ENCODE measurements around the gene PROSER2. TPM values are rescaled to one million over a fixed set of nuclear protein-coding genes. Genes with fewer than 3 reads are reported as not detected.

Gene PROSER2
- total RNA-seq, 6 experiments from 2014 or later, result 0.74 to 2.9 (median 1.5) TPM

DNA sequence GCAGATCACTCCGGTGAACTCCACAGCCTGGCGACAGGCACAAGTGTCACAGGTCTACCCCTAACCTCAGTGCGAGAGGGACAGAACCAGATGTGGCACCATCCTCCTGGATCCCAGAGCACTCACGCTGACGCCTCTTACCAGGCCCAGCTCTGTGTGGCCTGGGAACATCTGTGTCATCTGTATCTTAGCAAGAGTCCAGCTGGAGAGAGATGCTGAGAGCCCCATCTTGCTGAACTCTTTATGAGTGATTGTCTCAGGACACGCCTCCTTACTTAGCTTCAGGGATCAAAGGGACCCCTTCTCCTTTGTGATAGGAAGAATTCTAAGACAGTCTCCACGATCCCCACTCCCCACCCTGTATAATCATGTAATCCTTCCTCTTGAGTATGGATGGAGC, 10.0 kb upstream of the PROSER2 start:
- Mint-ChIP-seq H3K4me1 (ENCODE audit: low read depth) (peaks cover 18% of the 10 kb centered on the region), H3K4me3 (no peak overlapping the region), H3K9me3 (no peaks in the 10 kb centered on the region), H3K27ac (no peak overlapping the region), H3K36me3 (ENCODE audit: low read depth) (no peaks in the 10 kb centered on the region), H3K27me3 (ENCODE audit: insufficient read depth) (peaks cover 4% of the 10 kb centered on the region; the same call in 1 of the 2 replicates)
- DNase-seq, result no peak
- TF ChIP-seq, protein P1, sequence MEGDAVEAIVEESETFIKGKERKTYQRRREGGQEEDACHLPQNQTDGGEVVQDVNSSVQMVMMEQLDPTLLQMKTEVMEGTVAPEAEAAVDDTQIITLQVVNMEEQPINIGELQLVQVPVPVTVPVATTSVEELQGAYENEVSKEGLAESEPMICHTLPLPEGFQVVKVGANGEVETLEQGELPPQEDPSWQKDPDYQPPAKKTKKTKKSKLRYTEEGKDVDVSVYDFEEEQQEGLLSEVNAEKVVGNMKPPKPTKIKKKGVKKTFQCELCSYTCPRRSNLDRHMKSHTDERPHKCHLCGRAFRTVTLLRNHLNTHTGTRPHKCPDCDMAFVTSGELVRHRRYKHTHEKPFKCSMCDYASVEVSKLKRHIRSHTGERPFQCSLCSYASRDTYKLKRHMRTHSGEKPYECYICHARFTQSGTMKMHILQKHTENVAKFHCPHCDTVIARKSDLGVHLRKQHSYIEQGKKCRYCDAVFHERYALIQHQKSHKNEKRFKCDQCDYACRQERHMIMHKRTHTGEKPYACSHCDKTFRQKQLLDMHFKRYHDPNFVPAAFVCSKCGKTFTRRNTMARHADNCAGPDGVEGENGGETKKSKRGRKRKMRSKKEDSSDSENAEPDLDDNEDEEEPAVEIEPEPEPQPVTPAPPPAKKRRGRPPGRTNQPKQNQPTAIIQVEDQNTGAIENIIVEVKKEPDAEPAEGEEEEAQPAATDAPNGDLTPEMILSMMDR (IDR thresholded peaks at IDR 0.05), result no peak

GRCh38 chr10:11813855-11814567, 9.1 kb upstream of the PROSER2 start:
- TF ChIP-seq, protein P1 (IDR thresholded peaks at IDR 0.05), result no peak
- Mint-ChIP-seq H3K27me3 (ENCODE audit: insufficient read depth) (peaks cover 4% of the 10 kb centered on the region; the same call in 1 of the 2 replicates), H3K4me1 (ENCODE audit: low read depth) (peaks cover 18% of the 10 kb centered on the region), H3K9me3 (no peaks in the 10 kb centered on the region), H3K4me3 (no peak overlapping the region), H3K36me3 (ENCODE audit: low read depth) (no peaks in the 10 kb centered on the region), H3K27ac (no peak overlapping the region)
- no peak for DNase-seq

GRCh38 chr10:11819027-11819426, 4.1 kb upstream of the PROSER2 start:
- Mint-ChIP-seq H3K9me3 (no peaks in the 10 kb centered on the region), H3K27ac (no peak overlapping the region), H3K36me3 (ENCODE audit: low read depth) (no peaks in the 10 kb centered on the region), H3K4me1 (ENCODE audit: low read depth) (peaks cover 24% of the 10 kb centered on the region), H3K4me3 (no peak overlapping the region), H3K27me3 (ENCODE audit: insufficient read depth) (no peaks in the 10 kb centered on the region; the same call in 1 of the 2 replicates)
- no peak for DNase-seq
- TF ChIP-seq, protein P1 (IDR thresholded peaks at IDR 0.05), result no peak

- TF ChIP-seq, protein P1 (IDR thresholded peaks at IDR 0.05), result no peak
- Mint-ChIP-seq H3K36me3 (ENCODE audit: low read depth) (0 out of 2 replicates have a peak, but pooled peaks cover 5% of the 10 kb centered on the region), H3K4me3 (no peak overlapping the region), H3K27me3 (ENCODE audit: insufficient read depth) (peaks cover 10% of the 10 kb centered on the region), H3K4me1 (ENCODE audit: low read depth) (peaks cover 30% of the 10 kb centered on the region), H3K9me3 (no peaks in the 10 kb centered on the region), H3K27ac (no peak overlapping the region)
- no peak for DNase-seq
Measured at GRCh38 chr10:11822026-11822756, 965 bp upstream of the PROSER2 start.

- Mint-ChIP-seq H3K36me3 (ENCODE audit: low read depth) (0 out of 2 replicates have a peak, but pooled peaks cover 5% of the 10 kb centered on the region), H3K27me3 (ENCODE audit: insufficient read depth) (peaks cover 10% of the 10 kb centered on the region), H3K27ac (no peak overlapping the region), H3K4me1 (ENCODE audit: low read depth) (peaks cover 30% of the 10 kb centered on the region), H3K4me3 (0 out of 2 replicates have a peak overlapping the region, but pooled peaks have one; percentile 34), H3K9me3 (no peaks in the 10 kb centered on the region)
- TF ChIP-seq, protein P1 (IDR thresholded peaks at IDR 0.05), result no peak
- no peak for DNase-seq
Measured at GRCh38 chr10:11822809-11823121, 391 bp upstream of the PROSER2 start.
